Choroid plexus epithelial cell (primary cell): ENCODE results near the gene OXTR.

ENCODE experiments used
- DNase-seq: peaks from one replicate; pipeline ENCODE4 v3.0.0-alpha.2; 2010; ENCODE audit warnings: low read depth
- H3K4me3 ChIP-seq: 2 replicates; pipeline ENCODE4 v1.5.1; 2011; ENCODE audit warnings: low read depth, mild to moderate bottlenecking, control low read depth, low read length, moderate library complexity
- CTCF ChIP-seq: conservative IDR thresholded peaks from 2 replicates; pipeline ENCODE4 v1.5.1; 2011; ENCODE audit warnings: low read depth, mild to moderate bottlenecking, control low read depth, inconsistent platforms, low read length, moderate library complexity

Gene OXTR

GRCh38 chr3:8712045-8712907 is 57.1 kb downstream of the OXTR start:
- H3K4me3 ChIP-seq: no peak overlapping the region

GRCh38 chr3:8709801-8710507 is 59.5 kb downstream of the OXTR start:
- no peak for TF ChIP-seq CTCF
- DNase-seq: no peak
- H3K4me3 ChIP-seq: no peak overlapping the region

More at GRCh38 chr3:8712045-8712907, 57.1 kb downstream of the OXTR start:
- no peak for TF ChIP-seq CTCF
- DNase-seq: peak; percentile 13

- DNase-seq: no peak
Measured at GRCh38 chr3:8709287-8709686, 60.1 kb downstream of the OXTR start.

GRCh38 chr3:8705575-8705974 is 63.8 kb downstream of the OXTR start:
- DNase-seq: no peak
- TF ChIP-seq CTCF: no peak
- H3K4me3 ChIP-seq: no peak overlapping the region

More at GRCh38 chr3:8709287-8709686, 60.1 kb downstream of the OXTR start:
- TF ChIP-seq CTCF: no peak
- H3K4me3 ChIP-seq: no peak overlapping the region

- TF ChIP-seq CTCF: peak; percentile 35
- DNase-seq: no peak
Measured at GRCh38 chr3:8702560-8702959, 66.9 kb downstream of the OXTR start.

More at GRCh38 chr3:8702560-8702959, 66.9 kb downstream of the OXTR start:
- H3K4me3 ChIP-seq: no peak overlapping the region
